ENCODE measurements around the gene PRPF6. TPM values are rescaled to one million over a fixed set of nuclear protein-coding genes. Genes with fewer than 3 reads are reported as not detected.

The PRPF6 gene
- total RNA-seq, 4 donors from 2014 or later = 34.1 to 57.4 (median 45.8) TPM

GRCh38 chr20:63976980-63977738 lies 3.8 kb upstream of the PRPF6 start:
- H3K27me3 ChIP-seq = no peaks in the 10 kb centered on the region
- peaks cover 0 to 24% (median 0%) of the 10 kb centered on the region in 3 donors for H3K36me3 ChIP-seq
- H3K4me3 ChIP-seq = no peak overlapping the region
- DNase-seq = no peak
- intact Hi-C loops (cut with DNase I) = no loop called here
- peak overlapping the region in 1 of 4 donors; percentile 86 for H3K27ac ChIP-seq
- 79 to 87% methylated on average over 9 to 14 of the region's 18 CpGs for WGBS, 2 donors
- H3K4me1 ChIP-seq = peaks cover 36 to 62% (median 44%) of the 10 kb centered on the region in 3 donors
- TF ChIP-seq CTCF (IDR thresholded peaks at IDR 0.05) = no peak
- no peak for TF ChIP-seq POLR2A (IDR thresholded peaks at IDR 0.05)
- no peaks in the 10 kb centered on the region for H3K9me3 ChIP-seq

- intact Hi-C loops (cut with DNase I) = no loop called here
- DNase-seq = no peak
- peak overlapping the region; percentile 86 to 95 (median 88) for H3K27ac ChIP-seq
Observed at GRCh38 chr20:63977739-63978276, 3.1 kb upstream of the PRPF6 start.

GRCh38 chr20:63978319-63979228 lies 2.4 kb upstream of the PRPF6 start:
- intact Hi-C loops (cut with DNase I) = no loop called here
- DNase-seq = no peak
- 18 to 70% methylated on average over 2 to 5 of the region's 52 CpGs for WGBS, 2 donors
- H3K4me3 ChIP-seq = peak overlapping the region; percentile 44 to 99 (median 90)
- H3K27me3 ChIP-seq = no peaks in the 10 kb centered on the region
- TF ChIP-seq POLR2A (IDR thresholded peaks at IDR 0.05) (peak in 2 of 4 donors; percentile 24 to 27), CTCF (IDR thresholded peaks at IDR 0.05) (no peak)
- H3K27ac ChIP-seq = peak overlapping the region; percentile 86 to 95 (median 88)
- peaks cover 0 to 37% (median under 1%) of the 10 kb centered on the region in 3 donors for H3K36me3 ChIP-seq
- H3K9me3 ChIP-seq = no peaks in the 10 kb centered on the region
- peaks cover 44 to 71% (median 49%) of the 10 kb centered on the region in 3 donors for H3K4me1 ChIP-seq

More at GRCh38 chr20:63977739-63978276, 3.1 kb upstream of the PRPF6 start:
- H3K9me3 ChIP-seq = no peaks in the 10 kb centered on the region
- 38 to 50% methylated on average over 2 to 9 of the region's 16 CpGs for WGBS, 2 donors
- no peaks in the 10 kb centered on the region for H3K27me3 ChIP-seq
- H3K4me1 ChIP-seq = peaks cover 43 to 69% (median 49%) of the 10 kb centered on the region in 3 donors
- H3K36me3 ChIP-seq = peaks cover 0 to 29% (median 0%) of the 10 kb centered on the region in 3 donors
- peak overlapping the region in 2 of 4 donors; percentile 96 to 99 for H3K4me3 ChIP-seq
- TF ChIP-seq POLR2A (IDR thresholded peaks at IDR 0.05) = no peak
- no peak for TF ChIP-seq CTCF (IDR thresholded peaks at IDR 0.05)

GRCh38 chr20:63979229-63979556 lies 1.7 kb upstream of the PRPF6 start:
- intact Hi-C loops (cut with DNase I) = no loop called here
- DNase-seq = no peak
- peaks cover 39 to 65% (median 48%) of the 10 kb centered on the region in 3 donors for H3K4me1 ChIP-seq

More at GRCh38 chr20:63979229-63979556, 1.7 kb upstream of the PRPF6 start:
- TF ChIP-seq CTCF (IDR thresholded peaks at IDR 0.05) (no peak), POLR2A (IDR thresholded peaks at IDR 0.05) (no peak)
- Histone ChIP-seq H3K27me3 (no peaks in the 10 kb centered on the region), H3K36me3 (peaks cover 0 to 43% (median 7%) of the 10 kb centered on the region in 3 donors), H3K27ac (peak overlapping the region; percentile 86 to 95 (median 88)), H3K4me3 (peak overlapping the region; percentile 44 to 99 (median 90)), H3K9me3 (no peaks in the 10 kb centered on the region)
- WGBS, 2 donors = no CpG with 5 or more reads among the region's 47 CpGs

All from esophagus squamous epithelium (tissue), 5 donors.